OCI-LY3 (cell line): Measurements from ENCODE around the gene ULK1.

Experiments used
- H2AFZ ChIP-seq: fragments of 200-600, 300-600 bp; shearing (Covaris generic); 2 replicates; pipeline ENCODE4 v1.6.0; 2014; ENCODE audit warnings: antibody characterized with exemption, low read depth, low read length
- H3K27ac ChIP-seq: fragments of 200-600, 300-600 bp; sonication (generic); 2 replicates; pipeline ENCODE4 v1.5.1; 2014; ENCODE audit warnings: mild to moderate bottlenecking, low read length, moderate library complexity, mixed read lengths
- H3K27me3 ChIP-seq: fragments of 200-600, 300-600 bp; sonication (generic); 2 replicates; pipeline ENCODE4 v1.6.1; 2014; ENCODE audit warnings: low read depth, low read length, mixed read lengths
- H3K36me3 ChIP-seq: fragments of 200-600, 300-600 bp; sonication (generic); replicated peaks from 2 replicates; pipeline ENCODE3; 2014; ENCODE audit warnings: low read depth, low read length, mixed read lengths
- H3K4me1 ChIP-seq: fragments of 300-600, 200-600 bp; sonication (generic); 2 replicates; pipeline ENCODE4 v1.6.1; 2014; ENCODE audit warnings: low read length, mixed read lengths
- H3K4me2 ChIP-seq: fragments of 200-600, 300-600 bp; sonication (generic); 2 replicates; pipeline ENCODE4 v1.6.1; 2014; ENCODE audit warnings: low read length, mixed read lengths
- H3K4me3 ChIP-seq: fragments of 300-600, 200-600 bp; sonication (generic); 2 replicates; pipeline ENCODE4 v1.5.1; 2014; ENCODE audit warnings: antibody characterized with exemption, mild to moderate bottlenecking, low read length, moderate library complexity
- H3K79me2 ChIP-seq: fragments of 300-600, 200-600 bp; shearing (Covaris generic); 2 replicates; pipeline ENCODE4 v1.6.1; 2014; ENCODE audit warnings: mild to moderate bottlenecking, low read length, mixed read lengths
- H3K9ac ChIP-seq: fragments of 300-600, 200-600 bp; shearing (Covaris generic); 2 replicates; pipeline ENCODE4 v1.6.0; 2014; ENCODE audit warnings: mild to moderate bottlenecking, low read length, moderate library complexity
- H3K9me3 ChIP-seq: fragments of 200-600, 300-600 bp; shearing (Covaris generic); 2 replicates; pipeline ENCODE4 v1.6.1; 2014; ENCODE audit warnings: low read length, mixed read lengths; ENCODE audit not compliant: insufficient read depth
- H4K20me1 ChIP-seq: fragments of 200-600, 300-600 bp; sonication (generic); 2 replicates; pipeline ENCODE4 v1.6.1; 2016; ENCODE audit warnings: low read length, mixed read lengths; ENCODE audit not compliant: insufficient read depth
- EZH2phosphoT487 ChIP-seq: fragments of 200-600 bp; shearing (Covaris generic); IDR thresholded peaks from 2 replicates; pipeline ENCODE4 v1.6.1; 2018; ENCODE audit warnings: antibody characterized with exemption, mixed run types, low read depth
- TF ChIP-seq, protein P1 (sequence below): fragments of 200-600, 300-600 bp; sonication (generic); IDR thresholded peaks from 2 replicates; pipeline ENCODE4 v1.5.1; 2014; ENCODE audit warnings: antibody characterized with exemption, low read length, low read depth

Gene ULK1

DNA sequence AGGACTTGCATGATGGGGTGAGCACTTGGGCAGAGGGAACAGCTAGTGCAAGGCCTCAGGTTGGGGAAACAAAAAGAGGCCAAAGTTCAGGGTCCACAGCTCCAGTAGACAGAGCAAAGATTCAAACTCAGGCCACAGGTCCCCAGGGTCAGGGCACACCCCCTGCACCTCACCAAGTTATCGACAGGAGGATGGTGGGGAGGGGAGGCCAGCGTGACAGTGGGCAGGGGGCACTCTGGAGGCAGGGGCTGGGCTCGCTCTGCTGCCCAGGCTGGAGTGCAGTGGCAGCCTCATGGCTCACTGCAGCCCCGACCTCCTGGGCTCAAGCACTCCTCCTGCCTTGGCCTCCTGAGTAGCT is 32.4 kb upstream of the ULK1 start:
- Histone ChIP-seq H3K4me3 (no peak overlapping the region), H3K9ac (no peak overlapping the region), H4K20me1 (no peaks in the 10 kb centered on the region), H3K4me2 (no peak overlapping the region), H3K36me3 (no peaks in the 10 kb centered on the region), H3K9me3 (no peaks in the 10 kb centered on the region), H2AFZ (no peak overlapping the region), H3K4me1 (peaks cover 3% of the 10 kb centered on the region; the same call in 1 of the 2 replicates), H3K79me2 (no peaks in the 10 kb centered on the region), H3K27me3 (no peaks in the 10 kb centered on the region), H3K27ac (no peak overlapping the region)
- TF ChIP-seq, protein P1, sequence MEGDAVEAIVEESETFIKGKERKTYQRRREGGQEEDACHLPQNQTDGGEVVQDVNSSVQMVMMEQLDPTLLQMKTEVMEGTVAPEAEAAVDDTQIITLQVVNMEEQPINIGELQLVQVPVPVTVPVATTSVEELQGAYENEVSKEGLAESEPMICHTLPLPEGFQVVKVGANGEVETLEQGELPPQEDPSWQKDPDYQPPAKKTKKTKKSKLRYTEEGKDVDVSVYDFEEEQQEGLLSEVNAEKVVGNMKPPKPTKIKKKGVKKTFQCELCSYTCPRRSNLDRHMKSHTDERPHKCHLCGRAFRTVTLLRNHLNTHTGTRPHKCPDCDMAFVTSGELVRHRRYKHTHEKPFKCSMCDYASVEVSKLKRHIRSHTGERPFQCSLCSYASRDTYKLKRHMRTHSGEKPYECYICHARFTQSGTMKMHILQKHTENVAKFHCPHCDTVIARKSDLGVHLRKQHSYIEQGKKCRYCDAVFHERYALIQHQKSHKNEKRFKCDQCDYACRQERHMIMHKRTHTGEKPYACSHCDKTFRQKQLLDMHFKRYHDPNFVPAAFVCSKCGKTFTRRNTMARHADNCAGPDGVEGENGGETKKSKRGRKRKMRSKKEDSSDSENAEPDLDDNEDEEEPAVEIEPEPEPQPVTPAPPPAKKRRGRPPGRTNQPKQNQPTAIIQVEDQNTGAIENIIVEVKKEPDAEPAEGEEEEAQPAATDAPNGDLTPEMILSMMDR: no peak
- no peak for TF ChIP-seq EZH2phosphoT487

DNA sequence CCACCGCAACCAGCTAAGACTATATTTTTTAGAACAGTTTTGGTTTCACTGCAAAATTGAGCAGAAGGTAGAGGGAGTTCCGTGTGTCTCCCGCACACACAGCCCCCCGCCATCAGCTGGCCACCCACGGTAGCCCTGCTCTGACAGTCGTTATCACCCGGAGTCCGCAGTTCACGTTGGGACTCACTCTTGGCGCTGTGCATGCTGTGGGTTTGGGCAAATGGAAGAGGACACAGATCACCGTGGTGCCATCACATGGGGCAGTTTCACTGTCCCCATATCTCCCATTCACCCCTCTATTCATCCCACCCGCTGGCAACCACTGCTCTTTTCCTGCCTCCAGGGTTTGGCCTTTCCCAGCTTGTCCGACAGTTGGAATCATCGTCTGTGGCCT is 31.8 kb upstream of the ULK1 start:
- no peak for TF ChIP-seq EZH2phosphoT487
- TF ChIP-seq, protein P1: no peak
- Histone ChIP-seq H3K4me1 (peaks cover 3% of the 10 kb centered on the region; the same call in 1 of the 2 replicates), H4K20me1 (no peaks in the 10 kb centered on the region), H3K27ac (no peak overlapping the region), H3K36me3 (no peaks in the 10 kb centered on the region), H3K27me3 (no peaks in the 10 kb centered on the region), H3K9ac (no peak overlapping the region), H3K79me2 (no peaks in the 10 kb centered on the region), H3K4me3 (no peak overlapping the region), H3K9me3 (no peaks in the 10 kb centered on the region), H2AFZ (no peak overlapping the region), H3K4me2 (no peak overlapping the region)

- no peaks in the 10 kb centered on the region for H4K20me1 ChIP-seq
- no peak overlapping the region for H3K9ac ChIP-seq
- no peaks in the 10 kb centered on the region for H3K9me3 ChIP-seq
- TF ChIP-seq EZH2phosphoT487: no peak
- TF ChIP-seq, protein P1: no peak
- H3K4me3 ChIP-seq: no peak overlapping the region
- H3K27me3 ChIP-seq: no peaks in the 10 kb centered on the region
- H3K27ac ChIP-seq: no peak overlapping the region
- no peaks in the 10 kb centered on the region for H3K36me3 ChIP-seq
- no peak overlapping the region for H3K4me2 ChIP-seq
- no peak overlapping the region for H2AFZ ChIP-seq
- H3K79me2 ChIP-seq: no peaks in the 10 kb centered on the region
- peaks cover 3% of the 10 kb centered on the region; the same call in 1 of the 2 replicates for H3K4me1 ChIP-seq
Measured at GRCh38 chr12:131862994-131863710, 31.3 kb upstream of the ULK1 start.

- no peak overlapping the region for H3K4me2 ChIP-seq
- TF ChIP-seq EZH2phosphoT487: no peak
- TF ChIP-seq, protein P1: no peak
- H3K4me3 ChIP-seq: no peak overlapping the region
- no peaks in the 10 kb centered on the region for H3K79me2 ChIP-seq
- H2AFZ ChIP-seq: no peak overlapping the region
- H3K9me3 ChIP-seq: no peaks in the 10 kb centered on the region
- no peak overlapping the region for H3K9ac ChIP-seq
- no peaks in the 10 kb centered on the region for H3K36me3 ChIP-seq
- no peaks in the 10 kb centered on the region for H3K27me3 ChIP-seq
- H3K27ac ChIP-seq: no peak overlapping the region
- H3K4me1 ChIP-seq: peaks cover 3% of the 10 kb centered on the region; the same call in 1 of the 2 replicates
- no peaks in the 10 kb centered on the region for H4K20me1 ChIP-seq
Measured at GRCh38 chr12:131863711-131864396, 30.6 kb upstream of the ULK1 start.
